ENCODE data around the gene ST6GALNAC4.

ST6GALNAC4 gene

DNA sequence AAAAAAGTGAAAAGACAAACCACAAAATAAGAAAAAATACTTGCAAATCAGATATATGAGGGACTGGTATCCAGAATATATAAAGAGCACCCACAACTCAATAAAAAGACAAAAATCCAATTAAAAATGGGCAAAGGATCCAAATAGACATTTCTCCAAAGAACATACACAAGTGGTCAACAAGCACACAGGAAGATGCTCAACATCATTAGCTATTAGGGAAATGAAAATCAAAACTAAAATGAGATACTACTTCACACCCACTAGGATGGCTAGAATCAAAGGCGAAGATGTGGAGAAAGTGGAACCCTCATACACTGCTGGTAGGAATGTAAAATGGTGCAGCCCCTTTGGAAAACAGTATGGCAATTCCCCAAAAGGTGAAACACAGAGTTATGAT is 41.9 kb upstream of the ST6GALNAC4 start:
- DNase-seq (ENCODE audit: low read depth) = no peak
- H3K4me3 ChIP-seq (ENCODE audit: low read depth, low read length) = no peak overlapping the region
- no peak for TF ChIP-seq MYC (IDR thresholded peaks at IDR 0.05; ENCODE audit: low read depth, low read length)
- no peak for TF ChIP-seq MAX (IDR thresholded peaks at IDR 0.05; ENCODE audit: low read depth, low read length)
- TF ChIP-seq, protein P1, sequence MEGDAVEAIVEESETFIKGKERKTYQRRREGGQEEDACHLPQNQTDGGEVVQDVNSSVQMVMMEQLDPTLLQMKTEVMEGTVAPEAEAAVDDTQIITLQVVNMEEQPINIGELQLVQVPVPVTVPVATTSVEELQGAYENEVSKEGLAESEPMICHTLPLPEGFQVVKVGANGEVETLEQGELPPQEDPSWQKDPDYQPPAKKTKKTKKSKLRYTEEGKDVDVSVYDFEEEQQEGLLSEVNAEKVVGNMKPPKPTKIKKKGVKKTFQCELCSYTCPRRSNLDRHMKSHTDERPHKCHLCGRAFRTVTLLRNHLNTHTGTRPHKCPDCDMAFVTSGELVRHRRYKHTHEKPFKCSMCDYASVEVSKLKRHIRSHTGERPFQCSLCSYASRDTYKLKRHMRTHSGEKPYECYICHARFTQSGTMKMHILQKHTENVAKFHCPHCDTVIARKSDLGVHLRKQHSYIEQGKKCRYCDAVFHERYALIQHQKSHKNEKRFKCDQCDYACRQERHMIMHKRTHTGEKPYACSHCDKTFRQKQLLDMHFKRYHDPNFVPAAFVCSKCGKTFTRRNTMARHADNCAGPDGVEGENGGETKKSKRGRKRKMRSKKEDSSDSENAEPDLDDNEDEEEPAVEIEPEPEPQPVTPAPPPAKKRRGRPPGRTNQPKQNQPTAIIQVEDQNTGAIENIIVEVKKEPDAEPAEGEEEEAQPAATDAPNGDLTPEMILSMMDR (IDR thresholded peaks at IDR 0.05; ENCODE audit: low read depth, low read length) = no peak
- no peak for TF ChIP-seq POLR2A (IDR thresholded peaks at IDR 0.05; ENCODE audit: extremely low read depth, insufficient read length)

DNA sequence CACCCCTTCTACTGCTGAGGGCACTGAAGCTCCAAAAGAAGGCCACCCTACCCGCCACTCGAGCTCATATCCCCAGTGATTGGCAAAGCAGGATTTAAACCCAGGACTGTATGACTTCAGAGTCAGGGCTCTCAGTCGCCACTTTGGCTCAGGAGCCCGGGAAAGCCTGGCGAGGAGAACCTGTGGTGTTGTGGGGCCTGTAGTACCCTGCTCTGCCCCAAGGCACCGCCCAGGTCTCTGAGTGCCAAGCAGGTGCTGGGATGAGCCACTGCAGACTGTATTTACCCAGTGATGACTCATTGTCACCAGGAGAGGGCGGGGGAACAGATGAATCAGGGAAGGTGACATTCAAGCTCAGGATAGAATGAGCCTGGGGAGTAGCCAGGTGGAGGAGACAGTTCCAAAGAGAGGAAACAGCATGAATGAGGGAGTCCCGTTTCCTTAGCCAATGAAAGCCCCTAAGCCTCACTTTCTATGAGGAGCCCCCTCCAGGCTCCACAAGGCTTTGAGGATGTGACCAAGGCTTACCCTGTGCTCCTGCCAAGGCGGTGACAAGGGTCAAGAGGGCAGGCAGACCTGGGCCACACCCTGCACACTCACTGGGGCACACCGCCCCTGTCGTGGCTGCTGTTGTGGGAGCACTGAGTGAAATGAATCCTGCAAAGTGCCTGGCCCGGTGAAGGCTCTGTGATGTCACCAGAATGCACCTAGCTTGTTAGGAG is 38.6 kb upstream of the ST6GALNAC4 start:
- H3K4me3 ChIP-seq (ENCODE audit: low read depth, low read length) = no peak overlapping the region
- DNase-seq (ENCODE audit: low read depth) = peak; percentile 38
- TF ChIP-seq MYC (IDR thresholded peaks at IDR 0.05; ENCODE audit: low read depth, low read length) = no peak

DNA sequence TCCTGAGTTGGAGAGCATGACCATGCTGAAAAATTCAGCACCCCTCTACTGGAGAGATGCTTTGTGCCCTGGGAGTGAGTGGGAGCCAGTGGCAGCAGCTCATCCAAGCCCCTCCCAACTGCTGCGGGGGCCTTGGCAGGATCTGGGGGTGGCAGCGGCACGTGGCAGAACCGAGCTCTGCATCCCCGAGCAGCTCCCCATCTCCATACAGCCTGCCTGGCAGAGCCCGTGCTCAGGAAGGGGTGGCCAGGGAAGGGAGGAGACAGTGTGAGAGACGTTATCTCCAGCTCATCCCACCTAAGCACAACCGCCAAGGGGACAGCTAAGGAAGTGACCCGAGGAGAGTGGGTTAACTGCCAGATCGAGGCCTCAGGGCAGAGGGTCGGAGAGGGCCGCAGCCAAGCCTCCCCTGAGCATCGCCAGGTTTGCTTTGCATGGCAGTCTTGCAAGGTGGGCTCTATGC is 38.0 kb upstream of the ST6GALNAC4 start:
- no peak overlapping the region for H3K4me3 ChIP-seq (ENCODE audit: low read depth, low read length)
- no peak for TF ChIP-seq MAX (IDR thresholded peaks at IDR 0.05; ENCODE audit: low read depth, low read length)
- no peak for TF ChIP-seq MYC (IDR thresholded peaks at IDR 0.05; ENCODE audit: low read depth, low read length)
- TF ChIP-seq, protein P1 (IDR thresholded peaks at IDR 0.05; ENCODE audit: low read depth, low read length) = no peak
- no peak for TF ChIP-seq POLR2A (IDR thresholded peaks at IDR 0.05; ENCODE audit: extremely low read depth, insufficient read length)
- no peak for DNase-seq (ENCODE audit: low read depth)

DNA sequence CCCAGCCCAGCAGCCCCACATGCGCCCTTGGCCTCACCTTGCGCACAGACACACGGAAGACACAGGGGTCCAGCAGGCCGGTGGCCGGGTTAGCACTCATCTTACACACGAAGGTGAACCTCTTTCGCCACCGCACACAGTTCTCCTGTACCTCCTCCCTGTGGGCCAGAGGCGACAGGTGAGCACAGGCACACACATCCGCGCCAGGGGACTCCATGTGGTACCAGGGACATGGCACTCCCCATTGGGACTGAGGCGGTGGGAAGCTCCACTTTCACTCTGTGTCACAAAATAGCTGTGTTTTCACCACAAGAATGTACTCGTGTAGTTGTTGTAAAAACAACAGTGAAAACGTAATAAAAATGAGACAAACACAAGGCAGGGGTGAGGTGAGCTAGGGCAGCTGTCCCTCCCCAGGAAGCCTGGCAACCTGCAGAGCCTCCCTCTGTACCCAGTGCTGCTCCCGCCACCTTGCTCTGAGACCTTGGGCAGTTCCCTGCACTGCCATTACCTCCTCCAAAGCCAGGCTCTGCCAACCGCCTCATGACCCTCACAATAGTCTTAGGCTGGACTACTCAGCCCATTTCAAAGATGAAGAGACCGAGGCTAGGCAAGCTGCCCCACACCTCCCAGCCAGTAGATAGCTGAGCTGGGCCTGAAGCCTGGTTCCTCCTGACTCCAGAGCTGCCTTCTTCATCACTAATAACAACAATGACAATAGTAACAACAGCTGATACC is 37.1 kb upstream of the ST6GALNAC4 start:
- TF ChIP-seq MYC (IDR thresholded peaks at IDR 0.05; ENCODE audit: low read depth, low read length) (no peak), POLR2A (IDR thresholded peaks at IDR 0.05; ENCODE audit: extremely low read depth, insufficient read length) (no peak), MAX (IDR thresholded peaks at IDR 0.05; ENCODE audit: low read depth, low read length) (no peak)
- TF ChIP-seq, protein P1 (IDR thresholded peaks at IDR 0.05; ENCODE audit: low read depth, low read length) = no peak
- no peak overlapping the region for H3K4me3 ChIP-seq (ENCODE audit: low read depth, low read length)
- DNase-seq (ENCODE audit: low read depth) = no peak

- TF ChIP-seq, protein P1 (IDR thresholded peaks at IDR 0.05; ENCODE audit: low read depth, low read length) = no peak
- TF ChIP-seq POLR2A (IDR thresholded peaks at IDR 0.05; ENCODE audit: extremely low read depth, insufficient read length) = no peak
- TF ChIP-seq MAX (IDR thresholded peaks at IDR 0.05; ENCODE audit: low read depth, low read length) = no peak
- no peak for TF ChIP-seq MYC (IDR thresholded peaks at IDR 0.05; ENCODE audit: low read depth, low read length)
- no peak for DNase-seq (ENCODE audit: low read depth)
- H3K4me3 ChIP-seq (ENCODE audit: low read depth, low read length) = no peak overlapping the region
Measured at GRCh38 chr9:127953154-127953553, 36.3 kb upstream of the ST6GALNAC4 start.

DNA sequence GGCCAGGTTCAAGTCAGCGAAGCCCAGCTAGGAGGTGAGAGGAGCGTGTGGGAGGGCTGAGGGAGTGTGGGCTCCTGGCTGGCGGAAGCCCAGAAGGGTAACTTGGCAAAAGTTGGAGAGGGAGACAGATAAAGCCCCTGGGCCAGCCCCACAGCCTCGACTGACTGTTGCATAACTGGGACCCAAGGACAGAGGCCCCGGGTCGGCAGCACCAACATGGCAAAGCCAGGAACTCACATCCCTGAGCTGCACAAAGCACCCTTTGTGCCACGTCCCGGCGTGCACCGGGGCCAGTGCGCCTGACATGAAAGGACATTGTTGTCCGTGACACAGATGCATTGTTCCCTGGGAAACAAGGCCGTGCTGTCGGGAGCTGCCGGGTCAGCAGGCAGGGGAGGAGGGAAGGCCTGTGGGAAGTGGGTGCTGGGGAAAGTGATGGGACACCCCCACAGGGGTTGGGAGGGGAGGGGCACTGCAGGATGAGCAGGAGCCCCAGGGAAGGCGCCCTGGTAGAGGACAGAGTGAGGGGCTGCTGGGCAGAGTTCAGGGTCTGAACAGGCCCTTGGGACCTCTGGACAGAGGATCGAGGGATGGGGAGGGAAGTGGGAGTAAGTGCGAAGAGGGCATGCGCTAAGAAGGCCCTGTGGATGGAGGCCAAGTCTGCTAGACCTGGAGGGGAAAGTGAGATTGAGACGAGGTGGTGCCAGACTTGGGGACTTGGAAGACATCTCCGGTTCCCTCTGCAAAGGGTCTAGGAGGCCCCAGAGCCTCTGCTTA is 33.9 kb upstream of the ST6GALNAC4 start:
- no peak overlapping the region for H3K4me3 ChIP-seq (ENCODE audit: low read depth, low read length)
- no peak for DNase-seq (ENCODE audit: low read depth)
- TF ChIP-seq, protein P1 (IDR thresholded peaks at IDR 0.05; ENCODE audit: low read depth, low read length) = no peak
- no peak for TF ChIP-seq MAX (IDR thresholded peaks at IDR 0.05; ENCODE audit: low read depth, low read length)
- TF ChIP-seq MYC (IDR thresholded peaks at IDR 0.05; ENCODE audit: low read depth, low read length) = no peak
- TF ChIP-seq POLR2A (IDR thresholded peaks at IDR 0.05; ENCODE audit: extremely low read depth, insufficient read length) = no peak

Data from NB4 (cell line).